ENCODE data around the gene NKD1.

NKD1 gene

GRCh38 chr16:50581845-50582244 lies 33.6 kb downstream of the NKD1 start:
- DNase-seq, result no peak

GRCh38 chr16:50583211-50583610 lies 35.0 kb downstream of the NKD1 start:
- DNase-seq, result no peak

- DNase-seq, result no peak
Observed at GRCh38 chr16:50584033-50584722, 36.0 kb downstream of the NKD1 start.

- DNase-seq, result no peak
Observed at GRCh38 chr16:50585331-50585776, 37.2 kb downstream of the NKD1 start.

- no peak for DNase-seq
Observed at GRCh38 chr16:50587543-50587942, 39.3 kb downstream of the NKD1 start.

- no peak for DNase-seq
Observed at GRCh38 chr16:50588276-50588675, 40.1 kb downstream of the NKD1 start.

GRCh38 chr16:50591209-50591608 lies 43.0 kb downstream of the NKD1 start:
- DNase-seq, result no peak

- no peak for DNase-seq
Observed at GRCh38 chr16:50591800-50592771, 43.9 kb downstream of the NKD1 start.

GRCh38 chr16:50592996-50593395 lies 44.8 kb downstream of the NKD1 start:
- no peak for DNase-seq

GRCh38 chr16:50593410-50594150 lies 45.4 kb downstream of the NKD1 start:
- no peak for DNase-seq

GRCh38 chr16:50594308-50595260 lies 46.4 kb downstream of the NKD1 start:
- DNase-seq, result no peak

GRCh38 chr16:50595859-50596258 lies 47.7 kb downstream of the NKD1 start:
- DNase-seq, result no peak

GRCh38 chr16:50596762-50597450 lies 48.7 kb downstream of the NKD1 start:
- no peak for DNase-seq

GRCh38 chr16:50597563-50598255 lies 49.5 kb downstream of the NKD1 start:
- DNase-seq, result no peak

- DNase-seq, result no peak
Observed at GRCh38 chr16:50598256-50598894, 50.2 kb downstream of the NKD1 start.

- no peak for DNase-seq
Observed at GRCh38 chr16:50598936-50599361, 50.8 kb downstream of the NKD1 start.

- DNase-seq, result no peak
Observed at GRCh38 chr16:50599494-50599893, 51.3 kb downstream of the NKD1 start.

GRCh38 chr16:50600582-50601283 lies 52.5 kb downstream of the NKD1 start:
- no peak for DNase-seq

- no peak for DNase-seq
Observed at GRCh38 chr16:50601341-50601740, 53.1 kb downstream of the NKD1 start.

- DNase-seq, result no peak
Observed at GRCh38 chr16:50602126-50602525, 53.9 kb downstream of the NKD1 start.
